C4-2B (cell line): ENCODE data around the gene POU3F3.

Experiments used
- ZFX ChIP-seq: fragments of 450-650 bp; IDR thresholded peaks from 2 replicates; pipeline ENCODE4 v1.6.1; 2017
- TF ChIP-seq, protein P1 (sequence below): fragments of 450-650 bp; conservative IDR thresholded peaks from 2 replicates; pipeline ENCODE4 v1.5.1; 2017; ENCODE audit warnings: mild to moderate bottlenecking

- TF ChIP-seq, protein P1, sequence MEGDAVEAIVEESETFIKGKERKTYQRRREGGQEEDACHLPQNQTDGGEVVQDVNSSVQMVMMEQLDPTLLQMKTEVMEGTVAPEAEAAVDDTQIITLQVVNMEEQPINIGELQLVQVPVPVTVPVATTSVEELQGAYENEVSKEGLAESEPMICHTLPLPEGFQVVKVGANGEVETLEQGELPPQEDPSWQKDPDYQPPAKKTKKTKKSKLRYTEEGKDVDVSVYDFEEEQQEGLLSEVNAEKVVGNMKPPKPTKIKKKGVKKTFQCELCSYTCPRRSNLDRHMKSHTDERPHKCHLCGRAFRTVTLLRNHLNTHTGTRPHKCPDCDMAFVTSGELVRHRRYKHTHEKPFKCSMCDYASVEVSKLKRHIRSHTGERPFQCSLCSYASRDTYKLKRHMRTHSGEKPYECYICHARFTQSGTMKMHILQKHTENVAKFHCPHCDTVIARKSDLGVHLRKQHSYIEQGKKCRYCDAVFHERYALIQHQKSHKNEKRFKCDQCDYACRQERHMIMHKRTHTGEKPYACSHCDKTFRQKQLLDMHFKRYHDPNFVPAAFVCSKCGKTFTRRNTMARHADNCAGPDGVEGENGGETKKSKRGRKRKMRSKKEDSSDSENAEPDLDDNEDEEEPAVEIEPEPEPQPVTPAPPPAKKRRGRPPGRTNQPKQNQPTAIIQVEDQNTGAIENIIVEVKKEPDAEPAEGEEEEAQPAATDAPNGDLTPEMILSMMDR, result no peak
- no peak for TF ChIP-seq ZFX
Measured at GRCh38 chr2:104890685-104891069, 36.8 kb downstream of the POU3F3 start.
